ENCODE measurements around the gene MAPKAP1.

GRCh38 chr9:125579030-125579932 is 127.7 kb downstream of the MAPKAP1 start:
- TF ChIP-seq CTCF (IDR thresholded peaks at IDR 0.05) (no peak), POLR2A (IDR thresholded peaks at IDR 0.05) (no peak)
